Activated CD8-positive, alpha-beta memory T cell treated with anti-CD3 and anti-CD28 coated beads, Interleukin-2, amount 10 ng/mL, durations not matched to agents 7 days and 5 days (primary cell): ENCODE results near the gene PLCB1. TPM values are rescaled to one million over a fixed set of nuclear protein-coding genes. Genes with fewer than 3 reads are reported as not detected.

ENCODE experiments used
- ATAC-seq: fragments of 150-1000 bp; cut with Tn5 transposase; one replicate; pipeline ENCODE4 v1.10.0; 2021; ENCODE audit warnings: moderate library complexity
- CTCF ChIA-PET: fragments of 350-600 bp; sonication (Branson Sonifier 250); formaldehyde crosslinking; loops from one replicate; lab custom pipeline; 2021; ENCODE audit warnings: antibody characterized with exemption; lab: Charles Lee
- DNase-seq: peaks from one replicate; pipeline ENCODE4 v3.0.0-alpha.2; 2020
- H3K27ac Mint-ChIP-seq: one replicate; pipeline ENCODE4 v1.8.0; 2021; ENCODE audit warnings: mild to moderate bottlenecking, mixed read lengths
- H3K27me3 Mint-ChIP-seq: one replicate; pipeline ENCODE4 v1.8.0; 2021; ENCODE audit warnings: mixed read lengths
- H3K36me3 Mint-ChIP-seq: one replicate; pipeline ENCODE4 v1.8.0; 2021; ENCODE audit warnings: mild to moderate bottlenecking, mixed read lengths
- H3K4me1 Mint-ChIP-seq: one replicate; pipeline ENCODE4 v1.8.0; 2021; ENCODE audit warnings: mixed read lengths
- H3K4me3 Mint-ChIP-seq: one replicate; pipeline ENCODE4 v1.8.0; 2021; ENCODE audit warnings: mild to moderate bottlenecking, moderate library complexity, mixed read lengths
- H3K9me3 Mint-ChIP-seq: one replicate; pipeline ENCODE4 v1.8.0; 2022; ENCODE audit warnings: low read depth, mixed read lengths
- total RNA-seq, 2 experiments: library from RNA; stranded (reverse); gene quantifications; one replicate each; pipeline ENCODE4 v1.2.3, GENCODE V29; 2021

PLCB1 gene
- total RNA-seq, 2 experiments from 2014 or later = 2.4 to 3.2 TPM

GRCh38 chr20:8318965-8319625 is 187.0 kb downstream of the PLCB1 start:
- Mint-ChIP-seq H3K4me1 (no peaks in the 10 kb centered on the region), H3K27me3 (no peaks in the 10 kb centered on the region), H3K4me3 (no peak overlapping the region), H3K9me3 (no peaks in the 10 kb centered on the region), H3K27ac (no peak overlapping the region), H3K36me3 (no peaks in the 10 kb centered on the region)
- no peak for ATAC-seq
- DNase-seq = no peak
- CTCF ChIA-PET = no interaction called here

GRCh38 chr20:8320306-8320705 is 188.2 kb downstream of the PLCB1 start:
- H3K27me3 Mint-ChIP-seq = no peaks in the 10 kb centered on the region
- DNase-seq (no peak), ATAC-seq (no peak)
- no peaks in the 10 kb centered on the region for H3K9me3 Mint-ChIP-seq
- CTCF ChIA-PET = no interaction called here
- H3K4me1 Mint-ChIP-seq = no peaks in the 10 kb centered on the region
- H3K4me3 Mint-ChIP-seq = no peak overlapping the region
- no peaks in the 10 kb centered on the region for H3K36me3 Mint-ChIP-seq
- no peak overlapping the region for H3K27ac Mint-ChIP-seq

- Mint-ChIP-seq H3K9me3 (no peaks in the 10 kb centered on the region), H3K4me3 (no peak overlapping the region), H3K36me3 (no peaks in the 10 kb centered on the region), H3K27ac (no peak overlapping the region), H3K27me3 (no peaks in the 10 kb centered on the region), H3K4me1 (no peaks in the 10 kb centered on the region)
- no peak for DNase-seq
- CTCF ChIA-PET = no interaction called here
- no peak for ATAC-seq
Observed at GRCh38 chr20:8321001-8321400, 188.9 kb downstream of the PLCB1 start.

DNA sequence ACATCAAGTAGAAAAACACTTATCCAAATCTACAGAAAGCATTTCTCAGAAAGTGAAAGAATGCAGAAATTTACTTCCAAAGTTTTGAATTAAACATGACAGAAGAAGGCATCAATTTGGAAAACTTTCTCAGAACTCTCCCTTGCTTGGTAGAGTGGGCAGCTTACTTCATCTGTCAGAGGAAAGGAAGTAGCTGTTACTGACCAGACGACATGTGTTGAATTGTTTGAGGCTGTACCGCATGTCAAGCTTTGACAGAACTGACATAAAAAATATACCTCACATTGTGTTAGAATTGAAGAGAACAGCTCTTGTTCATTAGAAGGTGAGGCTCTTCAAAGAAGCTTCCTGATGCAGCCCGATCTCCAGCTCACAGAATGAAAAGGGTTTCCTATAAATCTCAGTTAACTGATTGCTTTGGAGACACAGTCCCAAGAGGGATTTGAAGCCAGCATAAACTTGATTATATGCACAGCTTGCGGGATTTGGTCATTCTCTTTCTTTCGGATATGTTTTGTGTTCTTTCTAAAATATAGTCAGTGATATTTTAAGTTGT is 190.7 kb downstream of the PLCB1 start:
- no peaks in the 10 kb centered on the region for H3K9me3 Mint-ChIP-seq
- CTCF ChIA-PET = no interaction called here

DNA sequence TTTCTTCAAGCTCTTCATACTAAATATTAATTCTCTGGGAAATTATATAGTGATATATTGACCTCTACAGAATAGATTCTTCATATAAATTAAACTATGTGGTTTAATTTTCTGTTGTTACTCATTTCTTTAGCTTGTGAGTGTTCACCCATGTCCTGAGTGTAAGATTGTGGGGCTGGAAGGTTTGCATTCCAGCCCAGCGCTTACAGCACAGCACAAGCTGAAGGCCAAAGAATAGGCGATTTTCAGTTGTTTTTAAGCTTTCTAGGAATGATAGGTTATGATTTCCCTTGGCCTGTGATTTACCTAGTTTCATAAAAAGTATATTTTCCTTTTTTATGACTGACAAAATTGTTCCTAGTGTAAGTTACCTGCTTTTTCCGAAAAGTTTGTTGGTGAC is 194.1 kb downstream of the PLCB1 start:
- Mint-ChIP-seq H3K9me3 (no peaks in the 10 kb centered on the region), H3K36me3 (no peaks in the 10 kb centered on the region), H3K4me3 (no peak overlapping the region), H3K27ac (no peak overlapping the region), H3K27me3 (no peaks in the 10 kb centered on the region), H3K4me1 (no peaks in the 10 kb centered on the region)
- ATAC-seq = no peak
- DNase-seq = no peak
- CTCF ChIA-PET = no interaction called here

More for the DNA sequence above, 190.7 kb downstream of the PLCB1 start:
- no peak overlapping the region for H3K4me3 Mint-ChIP-seq
- no peaks in the 10 kb centered on the region for H3K4me1 Mint-ChIP-seq
- H3K36me3 Mint-ChIP-seq = no peaks in the 10 kb centered on the region
- H3K27ac Mint-ChIP-seq = no peak overlapping the region
- no peak for ATAC-seq
- H3K27me3 Mint-ChIP-seq = no peaks in the 10 kb centered on the region
- DNase-seq = no peak

DNA sequence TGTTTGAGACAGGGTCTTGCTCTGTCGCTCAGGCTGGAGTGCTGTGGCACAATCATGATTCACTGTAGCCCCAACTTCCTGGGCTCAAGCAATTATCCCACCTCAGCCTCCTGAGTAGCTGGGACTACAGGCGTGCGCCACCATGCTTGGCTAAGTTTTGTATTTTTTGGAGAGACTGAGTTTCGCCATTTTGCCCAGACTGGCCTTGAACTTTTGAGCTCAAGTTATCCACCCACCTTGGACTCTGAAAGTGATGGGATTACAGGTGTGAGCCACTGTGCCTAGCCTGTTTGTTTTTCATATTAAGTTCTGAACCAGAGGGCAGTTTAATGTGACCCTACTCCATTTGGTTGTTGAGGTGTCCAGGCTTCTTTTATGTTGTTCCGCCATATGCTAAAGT is 194.8 kb downstream of the PLCB1 start:
- DNase-seq (no peak), ATAC-seq (no peak)
- CTCF ChIA-PET = no interaction called here
- Mint-ChIP-seq H3K27me3 (no peaks in the 10 kb centered on the region), H3K4me1 (no peaks in the 10 kb centered on the region), H3K9me3 (no peaks in the 10 kb centered on the region), H3K27ac (no peak overlapping the region), H3K4me3 (no peak overlapping the region), H3K36me3 (no peaks in the 10 kb centered on the region)

- no peaks in the 10 kb centered on the region for H3K9me3 Mint-ChIP-seq
- no peaks in the 10 kb centered on the region for H3K27me3 Mint-ChIP-seq
- DNase-seq (no peak), ATAC-seq (no peak)
- no peak overlapping the region for H3K27ac Mint-ChIP-seq
- CTCF ChIA-PET = no interaction called here
- H3K4me3 Mint-ChIP-seq = no peak overlapping the region
- no peaks in the 10 kb centered on the region for H3K4me1 Mint-ChIP-seq
- H3K36me3 Mint-ChIP-seq = no peaks in the 10 kb centered on the region
Observed at GRCh38 chr20:8328189-8328588, 196.1 kb downstream of the PLCB1 start.

- Mint-ChIP-seq H3K27ac (no peak overlapping the region), H3K4me3 (no peak overlapping the region), H3K4me1 (no peaks in the 10 kb centered on the region), H3K36me3 (no peaks in the 10 kb centered on the region), H3K9me3 (no peaks in the 10 kb centered on the region), H3K27me3 (no peaks in the 10 kb centered on the region)
- no peak for ATAC-seq
- DNase-seq = no peak
- CTCF ChIA-PET = no interaction called here
Observed at GRCh38 chr20:8330319-8330784, 198.3 kb downstream of the PLCB1 start.

GRCh38 chr20:8330785-8331695 is 199.0 kb downstream of the PLCB1 start:
- H3K4me1 Mint-ChIP-seq = no peaks in the 10 kb centered on the region
- CTCF ChIA-PET = no interaction called here
- no peak overlapping the region for H3K27ac Mint-ChIP-seq
- ATAC-seq (no peak), DNase-seq (no peak)
- no peaks in the 10 kb centered on the region for H3K27me3 Mint-ChIP-seq
- no peaks in the 10 kb centered on the region for H3K36me3 Mint-ChIP-seq
- H3K4me3 Mint-ChIP-seq = no peak overlapping the region
- no peaks in the 10 kb centered on the region for H3K9me3 Mint-ChIP-seq

- H3K27me3 Mint-ChIP-seq = no peaks in the 10 kb centered on the region
- H3K36me3 Mint-ChIP-seq = no peaks in the 10 kb centered on the region
- CTCF ChIA-PET = no interaction called here
- no peak overlapping the region for H3K4me3 Mint-ChIP-seq
- H3K9me3 Mint-ChIP-seq = no peaks in the 10 kb centered on the region
- ATAC-seq = no peak
- DNase-seq = no peak
- H3K27ac Mint-ChIP-seq = no peak overlapping the region
- H3K4me1 Mint-ChIP-seq = no peaks in the 10 kb centered on the region
Observed at GRCh38 chr20:8331740-8332412, 199.8 kb downstream of the PLCB1 start.

GRCh38 chr20:8334641-8335040 is 202.6 kb downstream of the PLCB1 start:
- H3K27ac Mint-ChIP-seq = no peak overlapping the region
- no peaks in the 10 kb centered on the region for H3K27me3 Mint-ChIP-seq

GRCh38 chr20:8335059-8335458 is 203.0 kb downstream of the PLCB1 start:
- no peaks in the 10 kb centered on the region for H3K27me3 Mint-ChIP-seq
- DNase-seq = no peak
- H3K4me3 Mint-ChIP-seq = no peak overlapping the region
- no peaks in the 10 kb centered on the region for H3K36me3 Mint-ChIP-seq
- CTCF ChIA-PET = no interaction called here
- no peaks in the 10 kb centered on the region for H3K9me3 Mint-ChIP-seq
- ATAC-seq = no peak
- H3K4me1 Mint-ChIP-seq = no peaks in the 10 kb centered on the region
- H3K27ac Mint-ChIP-seq = no peak overlapping the region

More at GRCh38 chr20:8334641-8335040, 202.6 kb downstream of the PLCB1 start:
- no peaks in the 10 kb centered on the region for H3K9me3 Mint-ChIP-seq
- H3K36me3 Mint-ChIP-seq = no peaks in the 10 kb centered on the region
- H3K4me1 Mint-ChIP-seq = no peaks in the 10 kb centered on the region
- H3K4me3 Mint-ChIP-seq = no peak overlapping the region
- no peak for DNase-seq
- CTCF ChIA-PET = no interaction called here
- ATAC-seq = no peak

DNA sequence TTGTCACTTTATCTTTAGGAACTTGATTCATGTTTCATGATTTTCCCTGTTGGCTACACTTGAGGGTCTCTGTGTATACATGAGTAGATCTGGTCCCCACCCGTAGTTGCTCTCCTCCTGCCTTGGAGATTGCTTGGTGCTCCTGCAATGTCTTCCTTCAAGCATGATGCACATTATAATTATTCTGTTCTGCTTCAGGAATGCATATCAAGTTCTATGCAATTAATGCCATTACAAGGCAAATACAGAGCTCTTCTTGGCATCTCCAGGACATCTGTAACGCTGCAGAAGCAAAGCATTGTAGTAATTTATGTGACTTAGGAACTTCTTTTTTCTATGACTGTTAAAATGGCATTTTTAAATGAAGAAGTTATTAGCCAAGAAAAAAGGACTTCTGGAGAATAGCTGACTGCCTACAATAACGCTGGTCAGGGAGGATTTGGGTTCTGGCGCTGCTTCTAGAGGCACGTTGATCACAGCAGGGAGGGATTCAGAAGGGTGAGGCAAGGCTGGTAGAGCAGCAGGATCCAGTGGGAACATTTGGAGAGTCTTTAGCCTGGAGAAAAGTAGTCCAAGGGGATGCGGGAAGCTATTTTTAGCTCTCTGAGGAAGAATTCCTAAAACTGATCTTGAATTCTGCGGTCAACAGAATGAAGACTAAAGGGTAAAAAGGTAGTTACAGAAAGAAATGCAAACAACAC is 203.6 kb downstream of the PLCB1 start:
- Mint-ChIP-seq H3K4me1 (no peaks in the 10 kb centered on the region), H3K4me3 (no peak overlapping the region), H3K27ac (no peak overlapping the region), H3K9me3 (no peaks in the 10 kb centered on the region), H3K36me3 (no peaks in the 10 kb centered on the region), H3K27me3 (no peaks in the 10 kb centered on the region)
- no peak for DNase-seq
- CTCF ChIA-PET = no interaction called here
- no peak for ATAC-seq
